ENCODE measurements around the gene PEPD.
A peak's percentile ranks its signal among the peaks of the same experiment; 100 is the strongest.

The PEPD gene

GRCh38 chr19:33388231-33388724 is 133.3 kb downstream of the PEPD start:
- no peak overlapping the region for H4K8ac ChIP-seq (ENCODE audit: low read depth, low read length)
- H3K9me3 ChIP-seq (replicated peaks in 1 of 2; ENCODE audit: control insufficient read depth in 2 of 2, insufficient read depth in 1 of 2, low read depth in 1 of 2, low read length in 2 of 2), result no peaks in the 10 kb centered on the region
- peak overlapping the region; percentile 12 for H2BK15ac ChIP-seq (ENCODE audit: low read length)
- peaks cover 0 to 6% of the 10 kb centered on the region in 2 donors for H3K4me1 ChIP-seq (ENCODE audit: control insufficient read depth in 2 of 2, insufficient read depth in 1 of 2, low read depth in 1 of 2, low read length in 2 of 2)
- no peak overlapping the region for H3K14ac ChIP-seq (ENCODE audit: low read length)
- H4K91ac ChIP-seq (ENCODE audit: low read depth, low read length, poor library complexity), result no peak overlapping the region
- no CpG with 5 or more reads among the region's 13 CpGs for WGBS, 2 donors (ENCODE audit: extremely low coverage in 2 of 2, insufficient read length in 2 of 2, insufficient replicate concordance in 1 of 2)
- no peak overlapping the region for H3K4me2 ChIP-seq (ENCODE audit: insufficient read depth, low read length, poor library complexity, severe bottlenecking)
- no peaks in the 10 kb centered on the region for H3K27me3 ChIP-seq (ENCODE audit: control insufficient read depth in 3 of 3, insufficient read depth in 3 of 3, low read depth in 1 of 3, low read length in 3 of 3)
- H2AFZ ChIP-seq (ENCODE audit: low read length), result no peak overlapping the region
- H2BK120ac ChIP-seq (ENCODE audit: low read depth, low read length), result no peak overlapping the region
- H2AK5ac ChIP-seq (ENCODE audit: low read depth, low read length), result no peak overlapping the region
- peaks cover 7 to 20% of the 10 kb centered on the region in 2 donors for H3K36me3 ChIP-seq (replicated peaks in 1 of 2; ENCODE audit: control insufficient read depth in 2 of 2, insufficient read depth in 2 of 2, low read length in 2 of 2)
- no peak overlapping the region for H3K23ac ChIP-seq (ENCODE audit: low read depth, low read length, poor library complexity)
- H3K18ac ChIP-seq (ENCODE audit: low read length), result no peak overlapping the region
- DNase-seq (ENCODE audit: low spot score), result no peak
- no peak overlapping the region for H3K9ac ChIP-seq (ENCODE audit: low read depth, low read length, poor library complexity)
- H2BK5ac ChIP-seq (ENCODE audit: low read length), result no peak overlapping the region
- H3K4ac ChIP-seq (ENCODE audit: low read length), result no peak overlapping the region
- peak overlapping the region; percentile 27 for H2BK12ac ChIP-seq (ENCODE audit: low read length)
- peaks cover 19% of the 10 kb centered on the region for H3K79me1 ChIP-seq (ENCODE audit: low read depth, low read length)
- no peak overlapping the region for H3K27ac ChIP-seq (replicated peaks; ENCODE audit: low read length)
- no peak overlapping the region for H3K4me3 ChIP-seq (ENCODE audit: low read length in 2 of 2)

DNA sequence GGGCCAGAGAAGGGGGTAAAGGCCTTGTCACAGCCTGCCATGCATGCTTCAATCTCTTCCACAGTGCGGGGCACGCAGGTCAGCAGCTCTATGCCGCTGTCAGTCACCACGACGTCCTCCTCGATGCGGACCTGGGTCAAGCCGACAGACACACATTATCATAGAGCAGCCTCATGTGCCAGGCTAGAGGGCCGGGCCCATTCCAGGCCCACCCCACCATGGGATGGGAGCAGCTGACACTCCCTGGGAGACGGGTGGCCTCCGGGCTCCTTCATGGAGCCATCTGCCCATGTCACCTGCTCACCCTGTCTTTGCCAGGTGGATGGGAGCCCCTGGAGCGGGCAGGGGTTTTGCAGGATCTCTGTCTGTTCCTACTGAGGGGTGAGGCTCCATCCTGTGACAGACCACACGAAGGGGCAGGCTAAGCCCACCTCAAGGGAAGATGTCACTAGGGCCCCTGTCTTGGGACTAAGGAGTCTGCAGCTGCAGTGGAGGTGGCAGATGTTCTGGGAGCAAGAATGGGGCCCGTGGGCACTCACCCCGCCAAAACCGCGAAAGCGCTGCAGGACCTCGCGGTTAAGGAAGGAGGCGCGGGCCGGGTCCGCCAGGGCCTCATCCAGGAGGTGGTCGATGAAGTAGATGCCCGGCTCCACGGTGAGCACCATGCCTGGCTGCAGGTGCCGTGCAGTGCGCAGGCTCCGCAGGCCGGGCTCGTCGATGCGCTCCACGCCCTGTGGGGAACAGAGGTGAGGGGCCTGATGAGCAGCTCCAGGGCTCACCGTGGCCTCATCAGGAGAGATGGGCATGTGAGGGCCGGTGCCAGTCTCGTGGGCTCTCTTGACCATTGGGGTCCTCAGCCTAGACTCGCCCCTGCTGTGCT is 134.0 kb downstream of the PEPD start:
- H3K4me2 ChIP-seq (ENCODE audit: insufficient read depth, low read length, poor library complexity, severe bottlenecking), result no peak overlapping the region
- no peak overlapping the region for H2BK120ac ChIP-seq (ENCODE audit: low read depth, low read length)
- peak overlapping the region; percentile 27 for H2BK12ac ChIP-seq (ENCODE audit: low read length)
- H3K36me3 ChIP-seq (replicated peaks in 1 of 2; ENCODE audit: control insufficient read depth in 2 of 2, insufficient read depth in 2 of 2, low read length in 2 of 2), result peaks cover 7 to 21% of the 10 kb centered on the region in 2 donors
- DNase-seq (ENCODE audit: low spot score), result no peak
- no peak overlapping the region for H3K27ac ChIP-seq (replicated peaks; ENCODE audit: low read length)
- H3K9ac ChIP-seq (ENCODE audit: low read depth, low read length, poor library complexity), result no peak overlapping the region
- no peaks in the 10 kb centered on the region for H3K9me3 ChIP-seq (replicated peaks in 1 of 2; ENCODE audit: control insufficient read depth in 2 of 2, insufficient read depth in 1 of 2, low read depth in 1 of 2, low read length in 2 of 2)
- no peak overlapping the region for H2AFZ ChIP-seq (ENCODE audit: low read length)
- H2AK5ac ChIP-seq (ENCODE audit: low read depth, low read length), result no peak overlapping the region
- peaks cover 19% of the 10 kb centered on the region for H3K79me1 ChIP-seq (ENCODE audit: low read depth, low read length)
- H3K4me3 ChIP-seq (ENCODE audit: low read length in 2 of 2), result no peak overlapping the region
- no peaks in the 10 kb centered on the region for H3K27me3 ChIP-seq (ENCODE audit: control insufficient read depth in 3 of 3, insufficient read depth in 3 of 3, low read depth in 1 of 3, low read length in 3 of 3)
- no CpG with 5 or more reads among the region's 39 CpGs for WGBS, 2 donors (ENCODE audit: extremely low coverage in 2 of 2, insufficient read length in 2 of 2, insufficient replicate concordance in 1 of 2)
- H3K23ac ChIP-seq (ENCODE audit: low read depth, low read length, poor library complexity), result no peak overlapping the region
- H2BK15ac ChIP-seq (ENCODE audit: low read length), result no peak overlapping the region
- H2BK5ac ChIP-seq (ENCODE audit: low read length), result no peak overlapping the region
- no peak overlapping the region for H3K14ac ChIP-seq (ENCODE audit: low read length)
- no peak overlapping the region for H4K8ac ChIP-seq (ENCODE audit: low read depth, low read length)
- H3K18ac ChIP-seq (ENCODE audit: low read length), result no peak overlapping the region
- no peak overlapping the region for H3K4ac ChIP-seq (ENCODE audit: low read length)
- no peak overlapping the region for H4K91ac ChIP-seq (ENCODE audit: low read depth, low read length, poor library complexity)
- peaks cover 0 to 6% of the 10 kb centered on the region in 2 donors for H3K4me1 ChIP-seq (ENCODE audit: control insufficient read depth in 2 of 2, insufficient read depth in 1 of 2, low read depth in 1 of 2, low read length in 2 of 2)

DNA sequence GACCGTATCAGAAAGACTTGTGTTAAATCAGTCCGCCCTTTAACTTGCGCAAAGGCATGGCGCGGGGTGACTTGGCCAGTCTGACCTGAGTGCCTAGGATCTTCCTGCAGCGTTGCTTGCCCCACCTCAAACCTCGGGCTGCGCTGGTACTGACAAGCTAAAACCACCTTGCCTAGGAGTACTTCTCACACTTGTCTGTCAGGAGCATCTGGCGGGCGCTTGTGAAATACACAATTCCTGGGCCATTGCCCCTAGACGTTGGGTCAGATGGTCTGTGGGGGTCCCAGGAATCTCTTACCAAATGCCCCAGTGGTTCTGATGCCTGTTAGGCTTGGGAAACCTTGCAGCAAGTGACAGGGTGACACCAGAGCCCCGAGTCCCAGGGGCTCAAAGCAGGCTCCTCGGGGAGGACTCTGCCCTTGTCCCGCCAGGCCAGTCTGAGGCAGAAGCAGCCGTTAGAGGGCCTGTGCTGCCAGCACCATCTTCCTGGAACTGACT is 135.2 kb downstream of the PEPD start:
- no peak for DNase-seq (ENCODE audit: low spot score)
- H3K4ac ChIP-seq (ENCODE audit: low read length), result no peak overlapping the region
- H3K4me2 ChIP-seq (ENCODE audit: insufficient read depth, low read length, poor library complexity, severe bottlenecking), result no peak overlapping the region
- no peak overlapping the region for H2BK12ac ChIP-seq (ENCODE audit: low read length)
- H4K8ac ChIP-seq (ENCODE audit: low read depth, low read length), result no peak overlapping the region
- no peaks in the 10 kb centered on the region for H3K9me3 ChIP-seq (replicated peaks in 1 of 2; ENCODE audit: control insufficient read depth in 2 of 2, insufficient read depth in 1 of 2, low read depth in 1 of 2, low read length in 2 of 2)
- peaks cover 7 to 29% of the 10 kb centered on the region in 2 donors for H3K36me3 ChIP-seq (replicated peaks in 1 of 2; ENCODE audit: control insufficient read depth in 2 of 2, insufficient read depth in 2 of 2, low read length in 2 of 2)
- no peaks in the 10 kb centered on the region for H3K27me3 ChIP-seq (ENCODE audit: control insufficient read depth in 3 of 3, insufficient read depth in 3 of 3, low read depth in 1 of 3, low read length in 3 of 3)
- no peak overlapping the region for H2AK5ac ChIP-seq (ENCODE audit: low read depth, low read length)
- H4K91ac ChIP-seq (ENCODE audit: low read depth, low read length, poor library complexity), result no peak overlapping the region
- peaks cover 0 to 9% of the 10 kb centered on the region in 2 donors for H3K4me1 ChIP-seq (ENCODE audit: control insufficient read depth in 2 of 2, insufficient read depth in 1 of 2, low read depth in 1 of 2, low read length in 2 of 2)
- no peak overlapping the region for H2BK120ac ChIP-seq (ENCODE audit: low read depth, low read length)
- H2AFZ ChIP-seq (ENCODE audit: low read length), result no peak overlapping the region
- WGBS, 2 donors (ENCODE audit: extremely low coverage in 2 of 2, insufficient read length in 2 of 2, insufficient replicate concordance in 1 of 2), result no CpG with 5 or more reads among the region's 15 CpGs
- no peak overlapping the region for H3K27ac ChIP-seq (replicated peaks; ENCODE audit: low read length)
- H3K79me1 ChIP-seq (ENCODE audit: low read depth, low read length), result peaks cover 14% of the 10 kb centered on the region
- no peak overlapping the region for H3K9ac ChIP-seq (ENCODE audit: low read depth, low read length, poor library complexity)
- no peak overlapping the region for H3K23ac ChIP-seq (ENCODE audit: low read depth, low read length, poor library complexity)
- no peak overlapping the region for H3K14ac ChIP-seq (ENCODE audit: low read length)
- no peak overlapping the region for H2BK5ac ChIP-seq (ENCODE audit: low read length)
- H3K4me3 ChIP-seq (ENCODE audit: low read length in 2 of 2), result no peak overlapping the region
- H3K18ac ChIP-seq (ENCODE audit: low read length), result no peak overlapping the region
- H2BK15ac ChIP-seq (ENCODE audit: low read length), result no peak overlapping the region

DNA sequence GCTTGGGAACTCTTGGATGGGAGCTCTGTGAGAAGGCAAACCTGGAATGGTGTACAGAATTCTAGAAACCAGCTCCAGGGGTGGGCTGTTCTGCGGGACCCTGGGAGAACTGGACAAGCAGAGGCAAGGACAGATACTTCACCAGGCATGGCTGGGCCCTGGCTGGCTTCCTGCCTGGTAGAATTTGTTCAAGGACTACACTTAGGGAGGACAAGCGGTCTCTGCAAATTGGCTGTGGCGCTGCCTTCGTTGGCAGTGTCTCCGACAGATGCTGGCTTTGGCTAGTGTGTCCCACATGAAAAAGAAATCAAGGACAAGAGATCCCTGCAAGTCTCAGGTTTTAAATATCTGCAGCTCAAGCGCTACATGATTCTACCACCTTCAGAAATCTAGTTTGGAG is 135.6 kb downstream of the PEPD start:
- Histone ChIP-seq H3K4ac (ENCODE audit: low read length) (no peak overlapping the region), H3K79me1 (ENCODE audit: low read depth, low read length) (peaks cover 10% of the 10 kb centered on the region), H3K9me3 (replicated peaks in 1 of 2; ENCODE audit: control insufficient read depth in 2 of 2, insufficient read depth in 1 of 2, low read depth in 1 of 2, low read length in 2 of 2) (no peaks in the 10 kb centered on the region), H2AK5ac (ENCODE audit: low read depth, low read length) (no peak overlapping the region), H3K27me3 (ENCODE audit: control insufficient read depth in 3 of 3, insufficient read depth in 3 of 3, low read depth in 1 of 3, low read length in 3 of 3) (no peaks in the 10 kb centered on the region), H3K4me1 (ENCODE audit: control insufficient read depth in 2 of 2, insufficient read depth in 1 of 2, low read depth in 1 of 2, low read length in 2 of 2) (peaks cover 0 to 9% of the 10 kb centered on the region in 2 donors), H4K8ac (ENCODE audit: low read depth, low read length) (no peak overlapping the region), H3K27ac (replicated peaks; ENCODE audit: low read length) (no peak overlapping the region), H3K4me2 (ENCODE audit: insufficient read depth, low read length, poor library complexity, severe bottlenecking) (no peak overlapping the region), H2BK12ac (ENCODE audit: low read length) (no peak overlapping the region), H3K18ac (ENCODE audit: low read length) (no peak overlapping the region), H3K14ac (ENCODE audit: low read length) (no peak overlapping the region), H2AFZ (ENCODE audit: low read length) (no peak overlapping the region), H2BK15ac (ENCODE audit: low read length) (no peak overlapping the region), H2BK5ac (ENCODE audit: low read length) (no peak overlapping the region), H2BK120ac (ENCODE audit: low read depth, low read length) (no peak overlapping the region), H3K36me3 (replicated peaks in 1 of 2; ENCODE audit: control insufficient read depth in 2 of 2, insufficient read depth in 2 of 2, low read length in 2 of 2) (peaks cover 5 to 34% of the 10 kb centered on the region in 2 donors), H3K23ac (ENCODE audit: low read depth, low read length, poor library complexity) (no peak overlapping the region), H3K4me3 (ENCODE audit: low read length in 2 of 2) (peak overlapping the region in 1 of 2 donors; percentile 25), H4K91ac (ENCODE audit: low read depth, low read length, poor library complexity) (no peak overlapping the region), H3K9ac (ENCODE audit: low read depth, low read length, poor library complexity) (no peak overlapping the region)
- no peak for DNase-seq (ENCODE audit: low spot score)
- no CpG with 5 or more reads among the region's 6 CpGs for WGBS, 2 donors (ENCODE audit: extremely low coverage in 2 of 2, insufficient read length in 2 of 2, insufficient replicate concordance in 1 of 2)

Data from neuronal stem cell (in vitro differentiated cells).